PC-3 (cell line): ENCODE results near the gene HERPUD1.

ENCODE experiments used
- EZH2 ChIP-seq: fragments of 300-600 bp; sonication (generic); IDR thresholded peaks from one replicate; pipeline ENCODE4 v1.6.1; 2017; ENCODE audit warnings: antibody characterized with exemption, mild to moderate bottlenecking, low read length; ENCODE audit not compliant: unreplicated experiment
- EZH2phosphoT487 ChIP-seq: fragments of 300-600 bp; sonication (generic); IDR thresholded peaks from 2 replicates; pipeline ENCODE4 v1.6.1; 2018; ENCODE audit warnings: mild to moderate bottlenecking, antibody characterized with exemption, low read length, borderline replicate concordance

DNA sequence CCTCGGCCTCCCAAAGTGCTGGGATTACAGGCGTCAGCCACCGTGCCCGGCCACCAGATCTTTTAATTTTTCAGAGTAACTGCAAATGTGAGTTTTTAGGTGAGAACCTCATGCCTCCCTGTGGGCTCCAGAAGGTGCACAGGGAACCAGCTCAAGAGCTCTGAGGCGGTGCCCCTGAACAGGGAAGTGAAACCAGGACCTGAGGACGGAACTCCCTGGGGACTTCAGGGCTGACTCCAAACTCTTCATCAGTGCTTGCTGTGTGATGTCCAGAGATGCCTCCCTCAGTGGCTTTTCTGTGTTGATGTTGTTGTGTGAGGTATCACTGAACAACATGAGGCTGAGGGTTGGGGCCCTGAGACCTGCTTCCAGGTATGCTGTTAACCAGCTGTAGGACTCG lies 43.1 kb upstream of the HERPUD1 start:
- no peak for TF ChIP-seq EZH2
- no peak for TF ChIP-seq EZH2phosphoT487
